Fibroblast of lung (primary cell): Measurements from ENCODE around the gene IDE. TPM values are rescaled to one million over a fixed set of nuclear protein-coding genes. Genes with fewer than 3 reads are reported as not detected.
"Not testable (repeated sequence)": the region's sequence is repeated elsewhere in the genome, so short reads cannot be mapped to it uniquely, and the experiment has no call there.

ENCODE experiments used
- DNase-seq, 2 donors: peaks; one replicate each; pipeline versions ENCODE4 v3.0.0 to v3.0.0-alpha.2; 2010; ENCODE audit warnings: low read depth in 2 of 2
- H2AFZ ChIP-seq: 2 replicates; pipeline ENCODE4 v1.5.1; 2012; ENCODE audit warnings: low read length, control low read depth, inconsistent platforms
- H3K27ac ChIP-seq: 2 replicates; pipeline ENCODE4 v1.5.1; 2011; ENCODE audit warnings: low read length, control low read depth; ENCODE audit not compliant: insufficient read depth
- H3K27me3 ChIP-seq: 2 replicates; pipeline ENCODE4 v1.5.1; 2011; ENCODE audit warnings: mild to moderate bottlenecking, low read length; ENCODE audit not compliant: control insufficient read depth, insufficient read depth
- H3K36me3 ChIP-seq: 2 replicates; pipeline ENCODE4 v1.5.1; 2011; ENCODE audit warnings: low read length; ENCODE audit not compliant: control insufficient read depth, insufficient read depth
- H3K4me1 ChIP-seq: 2 replicates; pipeline ENCODE4 v1.5.1; 2011; ENCODE audit warnings: low read length; ENCODE audit not compliant: control insufficient read depth, insufficient read depth; ENCODE audit errors: extremely low read depth
- H3K4me2 ChIP-seq: 2 replicates; pipeline ENCODE4 v1.5.1; 2011; ENCODE audit warnings: low read length, control low read depth; ENCODE audit not compliant: insufficient read depth; ENCODE audit errors: extremely low read depth
- H3K4me3 ChIP-seq, 4 experiments: fragments of 200-600 bp in 1 of 4; sonication (generic) in 1 of 4; replicated peaks in 1 of 4; 2 replicates each; pipeline ENCODE4 v1.5.1; 2011 to 2016; ENCODE audit warnings: low read length in 4 of 4, low read depth in 3 of 4, mild to moderate bottlenecking in 3 of 4, control low read depth in 2 of 4, inconsistent platforms in 1 of 4, mixed read lengths in 1 of 4; ENCODE audit not compliant: insufficient read depth in 1 of 4; ENCODE audit errors: control extremely low read depth in 1 of 4
- H3K79me2 ChIP-seq: 2 replicates; pipeline ENCODE4 v1.5.1; 2012; ENCODE audit warnings: mild to moderate bottlenecking, low read length, inconsistent platforms; ENCODE audit not compliant: control insufficient read depth, insufficient read depth
- H3K9ac ChIP-seq: 2 replicates; pipeline ENCODE4 v1.5.1; 2011; ENCODE audit warnings: mild to moderate bottlenecking, low read length, control low read depth; ENCODE audit not compliant: insufficient read depth
- H3K9me3 ChIP-seq: 2 replicates; pipeline ENCODE4 v1.5.1; 2012; ENCODE audit warnings: low read depth, low read length; ENCODE audit not compliant: control insufficient read depth, insufficient read depth
- H4K20me1 ChIP-seq: 2 replicates; pipeline ENCODE4 v1.5.1; 2011; ENCODE audit warnings: low read length; ENCODE audit not compliant: control insufficient read depth, insufficient read depth; ENCODE audit errors: extremely low read depth
- CTCF ChIP-seq, 2 donors: IDR thresholded peaks in 1 of 2; conservative IDR thresholded peaks in 1 of 2; 1 replicate in 1 of 2; 2 replicates in 1 of 2; pipeline ENCODE4 v1.5.1; 2011 to 2012; ENCODE audit warnings: low read length in 2 of 2, control low read depth in 1 of 2, inconsistent platforms in 1 of 2, low read depth in 1 of 2, mild to moderate bottlenecking in 1 of 2
- EZH2 ChIP-seq: IDR thresholded peaks from 2 replicates; pipeline ENCODE4 v1.5.1; 2012; ENCODE audit warnings: low read length, control low read depth, mild to moderate bottlenecking; ENCODE audit errors: missing control alignments
- polyA plus RNA-seq, 2 donors: library from polyadenylated mRNA; depleted of rRNA in 1 of 2; stranded (reverse) in 1 of 2; unstranded in 1 of 2; fragments of >200 nt; gene quantifications; 2 replicates each; pipeline ENCODE4 v1.2.1, GENCODE V29; 2011 to 2012; ENCODE audit warnings: missing spikeins in 1 of 2
- total RNA-seq: library from RNA; depleted of rRNA; stranded (reverse); fragments of >200 nt; gene quantifications from 2 replicates; pipeline ENCODE4 v1.2.1, GENCODE V29; 2014

Gene IDE
- total and polyA plus RNA-seq, 2 donors (not counting 1 experiment from before 2014, with no cell fraction given) = 21.3 to 24.5 TPM

GRCh38 chr10:92463582-92463981 lies 110.3 kb downstream of the IDE start:
- H3K4me1 ChIP-seq = no peaks in the 10 kb centered on the region
- peaks cover 3% of the 10 kb centered on the region for H3K36me3 ChIP-seq
- no peaks in the 10 kb centered on the region for H3K9me3 ChIP-seq

GRCh38 chr10:92454955-92455354 lies 118.9 kb downstream of the IDE start:
- H3K4me1 ChIP-seq, H3K79me2 ChIP-seq, H4K20me1 ChIP-seq, H3K4me3 ChIP-seq, DNase-seq, H3K27ac ChIP-seq, H3K4me2 ChIP-seq, H3K36me3 ChIP-seq, H3K27me3 ChIP-seq, H2AFZ ChIP-seq, H3K9me3 ChIP-seq, H3K9ac ChIP-seq: not testable (repeated sequence)

More at GRCh38 chr10:92463582-92463981, 110.3 kb downstream of the IDE start:
- Histone ChIP-seq H3K27me3 (no peaks in the 10 kb centered on the region), H3K9ac (no peak overlapping the region), H3K79me2 (no peaks in the 10 kb centered on the region), H2AFZ (no peak overlapping the region), H3K4me2 (no peak overlapping the region), H3K27ac (no peak overlapping the region), H3K4me3 (no peak overlapping the region), H4K20me1 (no peaks in the 10 kb centered on the region)
- no peak for DNase-seq
- no peak for TF ChIP-seq CTCF (conservative IDR thresholded peaks at IDR 0.05 in 1 of 2, IDR thresholded peaks at IDR 0.05 in 1 of 2; ENCODE audit: low read depth in 1 of 2, low read length in 2 of 2)
- TF ChIP-seq EZH2 = no peak

GRCh38 chr10:92452313-92452712 lies 121.6 kb downstream of the IDE start:
- peaks cover 1% of the 10 kb centered on the region for H3K36me3 ChIP-seq
- no peak overlapping the region for H3K27ac ChIP-seq
- H4K20me1 ChIP-seq = no peaks in the 10 kb centered on the region
- H3K4me2 ChIP-seq = no peak overlapping the region
- no peak overlapping the region for H3K9ac ChIP-seq
- H3K4me3 ChIP-seq = no peak overlapping the region
- no peak for DNase-seq
- no peaks in the 10 kb centered on the region for H3K4me1 ChIP-seq
- H3K79me2 ChIP-seq = no peaks in the 10 kb centered on the region
- H2AFZ ChIP-seq = no peak overlapping the region
- no peaks in the 10 kb centered on the region for H3K9me3 ChIP-seq
- TF ChIP-seq CTCF (conservative IDR thresholded peaks at IDR 0.05 in 1 of 2, IDR thresholded peaks at IDR 0.05 in 1 of 2; ENCODE audit: low read depth in 1 of 2, low read length in 2 of 2) = no peak
- no peak for TF ChIP-seq EZH2
- H3K27me3 ChIP-seq = no peaks in the 10 kb centered on the region
